Activated effector memory CD4-positive, alpha-beta T cell treated with anti-CD3 and anti-CD28 coated beads, Interleukin-2, amount 50 U/mL, for 16 hours (primary cell): Measurements from ENCODE around the gene HSPA1A.
"Not testable (repeated sequence)": the region's sequence is repeated elsewhere in the genome, so short reads cannot be mapped to it uniquely, and the experiment has no call there.

Source experiments
- DNase-seq: peaks from one replicate; pipeline ENCODE4 v3.0.0-alpha.2; 2020

The HSPA1A gene

DNA sequence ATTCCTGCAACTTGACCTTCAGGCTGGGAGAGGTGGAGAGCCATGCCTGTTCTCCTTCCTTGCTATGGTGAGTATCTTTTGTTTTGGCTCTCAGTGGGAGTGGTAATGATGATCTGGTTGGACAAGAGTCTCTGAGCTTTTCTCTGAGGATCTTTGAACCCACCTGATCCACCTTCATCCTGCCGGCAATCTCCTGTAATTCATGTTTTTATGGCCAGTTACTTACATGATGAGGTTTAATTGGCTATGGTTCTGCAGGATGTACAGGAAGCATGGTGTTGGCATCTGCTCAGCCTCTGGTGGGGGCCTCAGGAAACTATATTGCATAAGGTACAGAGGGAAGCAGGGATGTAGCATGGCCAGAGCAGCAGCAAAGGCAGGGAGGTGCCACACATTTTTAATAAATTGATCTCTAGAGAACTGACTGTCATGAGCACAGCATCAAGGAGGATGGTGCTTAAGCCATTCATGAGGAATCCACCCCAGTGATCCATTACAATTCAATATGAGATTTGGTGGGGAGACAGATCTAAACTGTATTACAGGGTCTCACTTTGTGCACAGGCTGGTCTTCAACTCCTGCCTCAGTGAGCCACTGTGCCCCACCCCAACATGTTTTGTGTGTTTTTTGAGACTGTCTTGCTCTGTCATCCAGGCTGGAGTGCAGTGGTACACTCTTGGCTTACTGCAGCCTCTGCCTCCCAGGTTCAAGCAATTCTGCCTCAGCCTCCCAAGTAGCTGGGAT, 22.2 kb downstream of the HSPA1A start:
- DNase-seq: no peak

DNA sequence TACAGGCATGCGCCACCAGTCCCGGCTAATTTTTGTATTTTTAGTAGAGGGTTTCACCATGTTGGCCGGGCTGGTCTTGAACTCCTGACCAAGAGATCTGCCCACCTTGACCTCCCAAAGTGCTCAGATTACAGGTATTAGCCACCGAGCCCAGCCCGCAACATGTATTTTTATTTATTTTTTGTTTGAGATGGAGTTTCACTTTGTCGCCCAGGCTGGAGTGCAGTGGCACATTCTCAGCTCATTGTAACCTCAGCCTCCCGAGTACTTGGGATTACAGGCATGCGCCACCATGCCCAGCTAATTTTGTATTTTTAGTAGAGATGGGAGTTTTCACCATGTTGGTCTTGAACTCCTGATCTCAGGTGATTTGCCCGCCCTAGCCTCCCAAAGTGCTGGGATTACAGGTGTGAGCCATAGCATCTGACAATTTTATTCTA, 22.8 kb downstream of the HSPA1A start:
- DNase-seq: not testable (repeated sequence)

DNA sequence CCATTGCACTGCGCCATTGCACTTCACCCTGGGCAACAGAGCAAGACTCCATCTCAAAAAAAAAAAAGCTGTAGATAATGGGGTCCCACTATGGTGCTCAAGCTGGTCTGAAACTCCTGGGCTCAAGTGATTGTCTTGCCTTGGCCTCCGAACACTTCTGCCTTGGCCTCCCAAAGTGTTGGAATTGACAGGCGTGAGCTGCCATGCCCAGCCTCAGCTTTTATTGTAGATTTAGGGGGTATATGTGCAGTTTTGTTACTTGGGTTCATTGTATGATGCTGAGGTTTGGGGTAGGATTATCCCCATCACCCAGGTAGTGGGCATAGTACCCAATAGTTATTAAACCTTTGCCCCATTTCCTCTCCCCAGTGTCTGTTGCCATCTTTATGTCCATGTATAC, 23.6 kb downstream of the HSPA1A start:
- no peak for DNase-seq

DNA sequence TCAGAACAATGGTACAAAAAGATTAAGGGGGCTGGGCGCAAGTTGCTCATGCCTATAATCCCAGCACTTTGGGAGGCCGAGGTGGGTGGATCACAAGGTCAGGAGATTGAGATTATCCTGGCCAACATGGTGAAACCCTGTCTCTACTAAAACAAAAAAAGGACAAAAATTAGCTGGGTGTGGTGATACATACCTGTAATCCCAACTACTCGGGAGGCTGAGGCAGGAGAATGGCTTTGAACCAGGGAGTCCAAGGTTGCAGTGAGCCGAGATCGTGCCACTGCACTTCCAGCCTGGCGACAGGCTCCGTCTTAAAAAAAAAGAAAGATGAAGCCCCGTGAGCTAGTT, 24.4 kb downstream of the HSPA1A start:
- not testable (repeated sequence) for DNase-seq

DNA sequence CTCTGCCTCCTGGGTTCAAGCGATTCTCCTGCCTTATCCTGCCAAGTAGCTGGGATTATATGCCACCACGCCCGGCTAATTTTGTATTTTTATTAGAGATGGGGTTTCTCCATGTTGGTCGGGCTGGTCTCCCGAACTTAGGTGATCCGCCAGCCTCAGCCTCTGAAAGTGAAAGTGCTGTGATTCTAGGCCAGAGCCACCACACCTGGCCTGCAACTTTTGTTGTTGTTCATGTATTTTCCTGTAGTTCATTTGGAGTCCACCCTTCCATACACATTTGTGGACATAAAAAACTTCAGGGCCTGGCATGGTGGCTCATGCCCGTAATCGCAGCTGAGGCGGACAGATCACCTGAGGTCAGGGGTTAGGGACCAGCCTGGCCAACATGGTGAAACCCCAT, 26.7 kb downstream of the HSPA1A start:
- no peak for DNase-seq

DNA sequence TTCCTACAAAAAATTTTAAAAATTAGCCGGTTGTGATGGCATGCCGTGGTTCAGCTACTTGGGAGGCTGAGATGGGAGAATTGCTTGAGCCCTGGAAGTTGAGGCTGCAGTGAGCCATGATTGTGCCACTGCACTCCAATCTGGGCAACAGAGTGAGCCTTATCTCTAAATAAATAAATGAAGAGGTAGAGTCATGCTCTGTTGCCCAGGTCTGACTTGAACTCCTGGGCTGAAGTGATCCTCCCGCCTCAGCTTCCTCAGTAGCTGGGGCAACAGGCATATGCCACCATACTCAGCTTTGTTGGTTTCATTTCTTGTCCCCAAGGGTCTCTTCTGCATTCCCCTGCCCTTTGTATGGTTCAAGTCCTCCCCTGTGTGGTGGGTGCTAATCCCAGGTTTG, 29.2 kb downstream of the HSPA1A start:
- DNase-seq: no peak

DNA sequence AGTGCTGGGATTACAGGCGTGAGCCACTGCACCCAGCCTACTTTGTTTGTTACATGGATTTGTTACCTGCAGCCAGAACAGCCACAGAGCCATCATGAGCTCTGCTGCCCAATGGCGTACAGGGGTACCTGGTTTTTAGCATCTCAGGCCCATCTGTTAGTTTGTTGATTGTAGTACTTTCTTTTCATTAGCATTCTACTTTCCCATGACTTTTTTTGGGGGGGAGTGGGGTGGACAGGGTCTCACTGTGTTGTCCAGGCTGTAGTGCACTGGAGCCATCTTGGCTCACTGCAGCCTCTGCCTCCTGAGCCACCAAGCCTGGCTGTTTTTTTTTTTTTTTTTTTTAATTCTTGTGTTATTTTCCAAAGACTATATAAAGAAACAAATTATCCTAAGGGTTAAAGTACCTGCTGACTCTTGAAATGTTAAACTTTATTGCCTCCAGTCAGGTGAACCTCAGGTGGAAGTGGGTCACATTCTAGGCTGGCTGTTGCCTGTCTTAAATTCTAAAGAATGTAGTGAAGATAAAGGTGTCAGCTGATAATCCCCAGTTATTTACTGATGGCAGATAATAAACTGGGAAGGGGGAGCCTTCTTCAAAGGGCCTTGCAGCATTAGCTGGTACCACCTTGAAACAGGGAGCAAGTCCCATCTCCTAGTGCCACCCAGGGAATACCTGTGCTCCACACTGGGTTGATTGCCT, 32.1 kb downstream of the HSPA1A start:
- DNase-seq: no peak

DNA sequence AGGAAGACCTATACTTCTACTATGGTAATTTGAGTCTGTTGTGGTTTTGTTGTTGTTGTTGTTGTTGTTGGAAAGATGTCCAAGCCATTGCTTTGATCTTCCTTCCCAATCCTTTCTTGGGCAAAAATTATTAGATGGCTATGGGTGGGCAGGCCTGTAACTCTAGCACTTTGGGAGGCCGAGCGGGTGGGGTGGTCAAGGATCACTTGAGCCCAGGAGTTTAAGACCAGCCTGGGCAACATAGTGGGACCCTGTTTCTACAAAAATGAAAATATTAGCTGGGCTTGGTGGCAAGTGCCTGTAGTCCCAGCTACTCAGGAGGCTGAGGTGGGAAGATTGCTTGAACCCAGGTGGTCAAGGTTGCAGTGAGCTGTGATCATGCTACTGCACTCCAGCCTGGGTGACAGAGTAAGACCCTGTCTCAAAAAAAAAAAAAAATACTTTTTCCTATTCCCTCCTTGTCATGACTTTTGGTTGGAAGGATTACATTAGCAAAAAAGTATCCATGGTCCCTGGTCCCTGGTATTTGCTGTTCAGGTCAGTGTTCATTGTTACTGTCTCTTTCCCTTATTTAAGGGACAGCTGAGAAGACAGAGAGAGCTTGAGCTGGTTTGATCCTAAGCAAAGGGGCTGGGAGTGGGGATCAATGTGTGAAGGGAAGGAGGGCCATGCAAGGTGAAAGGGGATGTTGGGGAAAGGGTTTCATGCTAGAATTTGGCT, 35.6 kb downstream of the HSPA1A start:
- no peak for DNase-seq

DNA sequence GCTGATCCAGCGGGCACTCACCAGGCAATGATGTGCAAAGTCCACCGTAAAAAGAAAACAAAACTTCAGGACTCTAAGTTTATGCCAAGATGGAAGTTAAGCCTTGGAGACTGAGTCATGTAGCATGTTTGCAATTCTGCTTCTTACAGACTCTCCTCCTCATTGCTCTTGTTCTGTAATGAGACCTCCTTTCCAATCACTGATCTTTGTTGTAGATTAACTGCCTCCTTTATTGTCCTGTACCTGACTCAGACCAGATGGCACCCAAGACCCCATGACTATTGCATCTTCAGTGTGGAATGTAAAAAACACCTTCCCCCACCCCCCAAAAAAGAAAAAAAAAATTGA, 36.1 kb downstream of the HSPA1A start:
- DNase-seq: no peak

DNA sequence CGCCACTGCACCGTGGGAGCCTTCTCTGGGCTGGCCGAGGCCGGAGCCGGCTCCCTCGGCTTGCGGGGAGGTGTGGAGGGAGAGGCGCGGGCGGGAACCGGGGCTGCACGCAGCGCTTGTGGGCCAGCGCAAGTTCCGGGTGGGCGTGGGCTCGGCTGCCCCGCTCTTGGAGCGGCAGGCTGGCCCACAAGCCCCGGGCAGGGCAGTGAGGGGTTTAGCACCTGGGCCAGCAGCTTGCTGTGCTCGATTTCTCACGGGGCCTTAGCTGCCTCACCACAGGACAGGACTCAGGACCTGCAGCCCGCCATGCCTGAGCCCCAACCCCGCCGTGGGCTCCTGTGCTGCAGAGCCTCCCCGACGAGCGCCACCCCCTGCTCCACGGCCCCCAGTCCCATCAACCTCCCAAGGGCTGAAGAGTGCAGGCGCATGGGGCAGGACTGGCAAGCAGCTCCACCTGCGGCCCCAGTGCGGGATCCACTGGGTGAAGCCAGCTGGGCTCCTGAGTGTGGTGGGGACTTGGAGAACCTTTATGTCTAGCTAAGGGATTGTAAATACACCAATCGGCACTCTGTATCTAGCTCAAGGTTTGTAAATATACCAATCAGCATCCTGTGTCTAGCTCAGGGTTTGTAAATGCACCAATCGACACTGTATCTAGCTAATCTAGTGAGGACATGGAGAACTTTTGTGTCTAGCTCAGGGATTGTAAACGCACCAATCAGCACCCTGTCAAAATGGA, 36.8 kb downstream of the HSPA1A start:
- not testable (repeated sequence) for DNase-seq

DNA sequence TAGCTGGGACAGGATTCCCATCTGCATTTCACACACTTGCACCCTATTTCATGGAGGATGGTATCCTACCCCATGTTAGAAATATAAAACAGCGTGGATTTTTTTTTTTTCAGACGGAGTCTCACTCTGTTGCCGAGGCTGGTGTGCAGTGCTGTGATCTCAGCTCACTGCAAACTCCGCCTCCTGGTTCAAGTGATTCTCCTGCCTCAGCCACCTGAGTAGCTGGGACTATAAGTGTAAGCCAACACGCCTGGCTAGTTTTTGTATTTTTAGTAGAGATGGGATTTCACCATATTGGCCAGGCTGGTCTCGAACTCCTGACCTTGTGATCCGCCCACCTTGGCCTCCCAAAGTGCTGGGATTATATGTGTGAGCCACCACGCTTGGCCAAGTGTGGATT, 42.4 kb downstream of the HSPA1A start:
- not testable (repeated sequence) for DNase-seq

DNA sequence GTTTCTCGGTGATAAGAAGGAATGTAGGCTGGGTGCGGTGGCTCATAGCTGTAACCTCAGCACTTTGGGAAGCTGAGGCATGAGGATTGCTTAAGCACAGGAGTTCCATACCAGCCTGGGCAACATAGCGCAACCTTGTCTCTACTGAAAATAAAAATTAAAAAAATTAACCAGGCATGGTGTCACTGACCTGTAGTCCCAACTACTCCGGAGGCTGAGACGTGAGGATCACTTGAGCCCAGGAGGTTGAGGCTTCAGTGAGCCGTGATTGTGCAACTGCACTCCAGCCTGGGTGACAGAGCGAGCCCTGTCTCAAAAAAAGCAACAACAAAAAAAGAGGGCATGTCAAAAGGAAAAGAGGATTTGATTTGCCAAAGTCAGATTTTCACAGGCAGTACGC, 43.4 kb downstream of the HSPA1A start:
- DNase-seq: no peak

DNA sequence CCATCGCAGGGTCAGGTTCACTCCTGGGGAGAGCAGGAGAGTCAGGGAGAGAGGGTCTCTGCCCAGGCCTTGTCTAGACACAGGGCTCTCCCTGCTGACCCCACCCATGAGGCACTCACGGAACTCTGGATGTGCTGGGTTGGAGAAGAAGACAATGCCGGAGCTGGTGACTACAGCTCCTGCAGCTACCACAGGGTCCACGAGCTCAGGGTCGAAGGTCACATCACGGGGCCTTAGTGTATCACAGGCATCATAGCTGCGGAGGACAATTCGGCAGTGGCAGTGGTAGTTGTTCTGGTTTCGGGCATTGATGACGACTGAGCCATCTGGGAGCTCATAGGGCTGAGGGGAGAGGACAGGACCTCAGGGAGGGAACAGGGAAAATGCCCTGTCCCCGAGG, 44.6 kb downstream of the HSPA1A start:
- no peak for DNase-seq

DNA sequence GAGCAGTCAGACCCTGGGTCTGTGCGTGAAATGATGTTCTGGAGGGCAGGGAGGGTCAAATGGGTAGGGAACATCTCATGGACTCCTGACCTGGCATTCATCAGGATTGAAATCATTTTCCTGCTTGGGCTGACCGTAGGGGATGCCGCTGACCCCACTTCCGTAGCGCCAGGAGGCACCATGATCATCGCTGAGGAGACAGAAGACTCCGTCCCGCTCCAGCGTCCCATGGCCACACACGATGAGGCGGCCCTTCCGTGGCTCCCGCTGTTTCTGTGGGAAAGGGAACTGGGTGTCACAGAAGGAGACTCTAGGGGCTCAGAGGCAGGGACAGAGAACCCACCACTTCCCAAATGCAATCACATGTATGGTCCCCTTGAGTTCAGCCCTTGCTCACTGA, 45.0 kb downstream of the HSPA1A start:
- DNase-seq: no peak

DNA sequence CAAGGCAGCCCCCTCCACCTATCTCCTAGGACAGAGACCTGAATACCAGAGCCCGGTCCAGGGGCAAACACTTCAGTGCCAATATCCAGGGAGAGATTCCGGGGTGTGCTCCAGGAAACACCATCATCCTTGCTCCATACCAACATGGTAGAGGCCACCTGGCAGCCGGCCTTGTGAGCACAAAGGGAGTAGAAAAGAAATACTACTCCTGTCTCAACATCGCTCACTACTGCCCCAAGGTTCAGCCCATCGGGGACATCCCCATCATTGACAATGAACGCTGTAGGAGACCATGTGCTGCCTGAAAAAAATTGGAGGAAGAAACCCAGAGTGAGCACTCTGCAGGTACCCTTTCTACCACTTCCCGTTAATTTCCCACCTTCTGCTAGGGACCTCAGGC, 45.8 kb downstream of the HSPA1A start:
- DNase-seq: no peak

DNA sequence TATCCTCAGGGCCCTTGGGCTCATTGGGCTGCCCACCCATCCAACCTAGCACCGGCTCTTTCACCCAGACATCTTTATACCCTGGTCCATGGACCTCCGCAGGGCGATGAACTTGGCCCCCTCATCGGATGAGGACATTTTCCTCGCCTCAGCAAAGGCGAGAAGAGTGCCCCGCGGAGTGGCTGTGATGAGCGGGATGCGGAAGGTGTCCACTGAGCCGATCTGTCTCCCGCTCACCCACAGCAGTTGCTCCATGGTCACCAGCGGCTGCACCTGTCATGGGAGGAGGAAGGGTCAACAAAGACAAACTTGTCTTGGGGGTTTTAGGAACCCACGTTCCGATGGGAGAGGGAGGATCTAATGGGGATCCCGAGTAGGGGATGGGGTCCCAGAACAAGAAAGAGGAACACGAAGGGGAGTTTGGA, 46.6 kb downstream of the HSPA1A start:
- DNase-seq: no peak

DNA sequence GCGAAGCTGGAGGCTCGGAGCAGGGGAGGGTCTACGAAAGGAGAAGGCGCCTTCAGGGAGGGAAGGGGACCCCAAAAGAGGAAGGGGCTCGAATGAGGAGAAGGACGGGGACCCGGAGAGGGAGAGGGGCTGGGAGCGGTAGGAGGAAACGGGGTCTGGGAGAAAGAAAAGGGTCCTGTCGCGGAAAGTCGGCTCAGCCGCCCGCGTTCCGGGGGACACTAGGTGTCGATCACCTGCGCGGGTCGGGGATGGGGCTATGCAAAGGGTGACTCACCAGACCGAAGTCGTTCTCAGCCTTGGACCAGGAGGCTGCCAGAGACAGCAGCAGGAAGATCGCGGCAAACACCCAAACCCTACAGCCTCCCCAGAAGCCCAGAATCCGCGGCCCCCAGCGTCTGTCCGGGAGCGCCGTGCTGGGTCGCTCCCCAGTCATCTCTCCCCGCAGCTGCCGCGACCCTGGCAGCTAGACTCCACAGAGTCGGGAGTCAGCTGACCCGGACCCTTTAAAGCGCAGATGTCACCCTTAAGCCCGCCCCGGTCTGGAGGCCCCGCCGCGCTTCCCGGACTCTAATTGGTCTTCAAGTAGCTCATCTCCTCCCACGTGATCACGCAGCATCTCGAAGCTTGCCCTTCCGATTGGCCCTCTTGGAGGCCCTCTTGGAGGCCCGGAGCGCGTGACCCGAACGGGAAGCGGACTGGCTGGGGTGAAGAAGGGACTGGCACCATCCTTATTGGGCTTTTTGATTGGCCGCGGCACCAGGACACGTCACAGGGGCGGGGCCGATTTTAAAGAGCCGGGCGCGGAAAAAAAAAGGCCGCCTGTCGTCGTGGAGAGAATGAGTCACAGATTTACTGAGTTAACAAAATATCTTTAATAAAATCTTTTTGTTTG, 47.2 kb downstream of the HSPA1A start, which contains the start of gene NEU1:
NEU1 (minus strand) TSS at position 478 of the 892 bp plus-strand sequence; CDS start at position 433, 45 bp downstream.
- peak; percentile 100 for DNase-seq

DNA sequence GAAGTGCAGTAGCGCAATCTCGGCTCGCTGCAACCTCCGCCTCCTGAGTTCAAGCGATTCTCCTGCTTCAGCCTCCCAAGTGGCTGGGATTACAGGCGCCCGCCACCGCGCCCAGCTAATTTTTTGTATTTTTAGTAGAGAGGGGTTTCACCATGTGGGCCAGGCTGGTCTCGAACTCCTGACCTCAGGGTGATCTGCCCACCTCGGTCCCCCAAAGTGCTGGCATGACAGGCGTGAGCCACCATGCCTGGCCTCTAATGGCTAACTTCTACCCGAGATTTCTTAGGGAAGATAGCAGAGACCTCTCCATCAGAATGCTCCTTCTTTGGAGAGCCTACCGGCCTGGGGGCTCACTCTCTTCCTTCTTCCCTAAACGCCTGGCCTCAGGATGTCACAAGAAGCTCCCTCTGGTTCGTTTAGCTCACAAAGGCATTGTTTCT, 48.8 kb downstream of the HSPA1A start:
- not testable (repeated sequence) for DNase-seq

DNA sequence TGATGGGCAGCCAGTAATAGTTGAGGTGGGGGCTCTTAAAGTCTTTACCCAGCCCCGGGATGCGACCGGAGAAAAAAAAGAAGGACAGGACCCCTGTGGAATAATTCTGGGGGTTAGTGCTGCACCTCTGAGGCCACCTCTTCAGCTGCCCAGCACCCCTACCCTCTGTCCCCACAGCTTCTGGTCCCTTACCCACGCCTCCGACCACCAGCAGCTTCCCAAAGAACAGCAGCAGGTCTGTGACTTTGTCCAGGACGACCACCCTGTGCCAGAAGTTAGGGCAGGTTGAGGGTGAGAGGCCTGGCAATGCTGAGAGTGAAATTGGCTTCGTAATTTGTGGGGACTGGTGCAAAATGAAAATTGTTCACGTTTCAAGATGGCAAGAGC, 49.5 kb downstream of the HSPA1A start:
- no peak for DNase-seq

DNA sequence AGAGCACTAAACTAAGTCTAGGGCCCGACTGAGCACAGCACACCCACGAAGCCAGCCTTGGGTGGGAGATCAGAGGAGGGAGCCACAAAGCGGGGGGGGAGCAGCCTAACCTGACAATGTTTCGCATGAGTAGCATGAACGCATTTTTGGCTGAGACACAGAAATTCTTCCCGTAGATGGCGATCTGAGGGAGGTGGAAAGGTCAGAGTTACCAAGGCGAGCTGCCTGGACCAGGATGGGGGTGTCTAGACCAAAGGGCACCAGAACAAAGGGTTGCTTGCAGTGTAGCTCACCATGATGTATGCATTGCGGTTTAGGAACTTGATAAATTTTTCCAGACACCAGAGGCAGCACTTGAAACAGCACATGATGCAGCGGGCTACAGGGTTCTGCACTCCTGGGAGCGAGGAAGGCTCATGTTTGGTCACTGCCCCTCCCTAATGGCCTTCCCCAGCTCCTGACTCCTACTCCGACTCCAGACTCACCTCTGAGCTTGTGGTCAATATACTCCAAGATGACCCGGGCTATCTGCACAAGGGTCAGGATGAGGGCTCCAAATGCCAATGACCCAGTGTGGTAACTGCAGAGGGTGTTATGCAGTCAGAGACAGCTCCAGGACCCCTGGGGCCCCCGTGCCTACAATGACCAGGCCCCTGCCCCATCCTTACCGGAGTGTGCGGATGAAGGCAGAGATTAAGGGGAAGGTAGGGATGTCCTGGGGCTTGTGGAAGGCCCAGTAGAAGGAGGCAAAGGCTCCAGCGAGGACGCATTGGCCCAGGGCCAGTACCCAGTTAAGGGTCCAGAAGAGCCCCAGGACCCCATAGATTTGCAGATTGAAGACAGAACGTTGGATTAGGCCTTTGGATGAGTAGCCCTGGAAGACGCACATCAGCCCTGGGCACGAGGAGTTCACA, 50.1 kb downstream of the HSPA1A start:
- no peak for DNase-seq
